Activated naive CD4-positive, alpha-beta T cell treated with anti-CD3 and anti-CD28 coated beads, Interleukin-2, amount 50 U/mL, for 72 hours (primary cell): ENCODE measurements around the gene CEP85. TPM values are rescaled to one million over a fixed set of nuclear protein-coding genes. Genes with fewer than 3 reads are reported as not detected.
"Not testable (repeated sequence)": the region's sequence is repeated elsewhere in the genome, so short reads cannot be mapped to it uniquely, and the experiment has no call there.

Experiments
- ATAC-seq, 2 donors: fragments of 150-1000 bp; cut with Tn5 transposase; 2 replicates each; pipeline ENCODE4 v1.10.0; 2021; ENCODE audit warnings: mild to moderate bottlenecking in 2 of 2, moderate library complexity in 2 of 2
- DNase-seq, 2 donors: peaks; one replicate each; pipeline ENCODE4 v3.0.0; 2021 to 2022; ENCODE audit warnings: low spot score in 2 of 2
- H3K27ac Mint-ChIP-seq, 2 donors: one replicate each; pipeline ENCODE4 v1.8.0; 2022; ENCODE audit warnings: mild to moderate bottlenecking in 2 of 2, mixed read lengths in 2 of 2
- H3K36me3 Mint-ChIP-seq, 2 donors: one replicate each; pipeline ENCODE4 v1.8.0; 2022; ENCODE audit warnings: mixed read lengths in 2 of 2
- H3K9me3 Mint-ChIP-seq, 2 donors: one replicate each; pipeline ENCODE4 v1.8.0; 2022; ENCODE audit warnings: mixed read lengths in 2 of 2
- total RNA-seq, 2 donors: library from RNA; stranded (reverse); gene quantifications; one replicate each; pipeline ENCODE4 v1.2.3, GENCODE V29; 2022

Gene CEP85
- total RNA-seq, 2 donors from 2014 or later = 26.9 to 92.3 TPM

- ATAC-seq (no peak), DNase-seq (no peak)
- no peaks in the 10 kb centered on the region for H3K36me3 Mint-ChIP-seq
- no peaks in the 10 kb centered on the region for H3K9me3 Mint-ChIP-seq
- no peak overlapping the region for H3K27ac Mint-ChIP-seq
Measured at GRCh38 chr1:26215246-26215645, 18.8 kb upstream of the CEP85 start.

- ATAC-seq (no peak), DNase-seq (no peak)
- Mint-ChIP-seq H3K27ac (no peak overlapping the region), H3K36me3 (no peaks in the 10 kb centered on the region), H3K9me3 (no peaks in the 10 kb centered on the region)
Measured at GRCh38 chr1:26218906-26219494, 15.0 kb upstream of the CEP85 start.

GRCh38 chr1:26220199-26220912 lies 13.6 kb upstream of the CEP85 start:
- no peaks in the 10 kb centered on the region for H3K36me3 Mint-ChIP-seq
- no peak for ATAC-seq
- DNase-seq = no peak
- no peak overlapping the region for H3K27ac Mint-ChIP-seq
- H3K9me3 Mint-ChIP-seq = no peaks in the 10 kb centered on the region

- no peak overlapping the region for H3K27ac Mint-ChIP-seq
Measured at GRCh38 chr1:26221094-26221493, 12.9 kb upstream of the CEP85 start.

GRCh38 chr1:26224606-26225005 lies 9.4 kb upstream of the CEP85 start:
- Mint-ChIP-seq H3K36me3 (peaks cover 0 to 6% of the 10 kb centered on the region in 2 donors), H3K27ac (no peak overlapping the region), H3K9me3 (no peaks in the 10 kb centered on the region)
- DNase-seq = peak in 1 of 2 donors; percentile 20
- ATAC-seq = no peak

More at GRCh38 chr1:26221094-26221493, 12.9 kb upstream of the CEP85 start:
- H3K9me3 Mint-ChIP-seq = no peaks in the 10 kb centered on the region
- ATAC-seq = no peak
- no peak for DNase-seq
- H3K36me3 Mint-ChIP-seq = peaks cover 0 to 6% of the 10 kb centered on the region in 2 donors

- DNase-seq = peak; percentile 54 to 63
- H3K27ac Mint-ChIP-seq = peak overlapping the region in 1 of 2 donors; percentile 70
Measured at GRCh38 chr1:26225033-26225831, 8.8 kb upstream of the CEP85 start.

GRCh38 chr1:26230682-26231081 lies 3.3 kb upstream of the CEP85 start:
- not testable (repeated sequence) for DNase-seq, ATAC-seq, H3K9me3 Mint-ChIP-seq, H3K27ac Mint-ChIP-seq
- H3K36me3 Mint-ChIP-seq = peaks cover 8 to 17% of the 10 kb centered on the region in 2 donors

More at GRCh38 chr1:26225033-26225831, 8.8 kb upstream of the CEP85 start:
- Mint-ChIP-seq H3K36me3 (peaks cover 0 to 6% of the 10 kb centered on the region in 2 donors), H3K9me3 (no peaks in the 10 kb centered on the region)
- peak; percentile 86 to 94 for ATAC-seq

GRCh38 chr1:26234644-26235370 lies 807 bp downstream of the CEP85 start:
- DNase-seq = peak in 1 of 2 donors; percentile 16
- Mint-ChIP-seq H3K9me3 (no peaks in the 10 kb centered on the region), H3K27ac (peak overlapping the region; percentile 97 to 99), H3K36me3 (peaks cover 21 to 24% of the 10 kb centered on the region in 2 donors)
- ATAC-seq = no peak

GRCh38 chr1:26237230-26237966 lies 3.4 kb downstream of the CEP85 start:
- no peak for ATAC-seq
- Mint-ChIP-seq H3K9me3 (no peaks in the 10 kb centered on the region), H3K27ac (no peak overlapping the region), H3K36me3 (peaks cover 21 to 24% of the 10 kb centered on the region in 2 donors)
- DNase-seq = no peak

GRCh38 chr1:26239936-26240335 lies 5.9 kb downstream of the CEP85 start:
- ATAC-seq = no peak
- Mint-ChIP-seq H3K27ac (no peak overlapping the region), H3K9me3 (no peaks in the 10 kb centered on the region), H3K36me3 (peaks cover 17 to 19% of the 10 kb centered on the region in 2 donors)
- DNase-seq = no peak

GRCh38 chr1:26252718-26253117 lies 18.7 kb downstream of the CEP85 start:
- peaks cover 0 to 10% of the 10 kb centered on the region in 2 donors for H3K36me3 Mint-ChIP-seq
- H3K27ac Mint-ChIP-seq = no peak overlapping the region
- H3K9me3 Mint-ChIP-seq = no peaks in the 10 kb centered on the region
- ATAC-seq (no peak), DNase-seq (no peak)

- H3K36me3 Mint-ChIP-seq = peaks cover 10 to 18% of the 10 kb centered on the region in 2 donors
- no peak for DNase-seq
- no peak overlapping the region for H3K27ac Mint-ChIP-seq
- ATAC-seq = no peak
- no peaks in the 10 kb centered on the region for H3K9me3 Mint-ChIP-seq
Measured at GRCh38 chr1:26254404-26254803, 20.4 kb downstream of the CEP85 start.

GRCh38 chr1:26257222-26257621 lies 23.2 kb downstream of the CEP85 start:
- Mint-ChIP-seq H3K36me3 (peaks cover 15 to 22% of the 10 kb centered on the region in 2 donors), H3K9me3 (no peaks in the 10 kb centered on the region), H3K27ac (peak overlapping the region in 1 of 2 donors; percentile 26)
- DNase-seq (no peak), ATAC-seq (no peak)

- no peak overlapping the region for H3K27ac Mint-ChIP-seq
- H3K9me3 Mint-ChIP-seq = no peaks in the 10 kb centered on the region
- ATAC-seq = no peak
- peaks cover 18 to 35% of the 10 kb centered on the region in 2 donors for H3K36me3 Mint-ChIP-seq
- no peak for DNase-seq
Measured at GRCh38 chr1:26259005-26259404, 25.0 kb downstream of the CEP85 start.

GRCh38 chr1:26259578-26259977 lies 25.6 kb downstream of the CEP85 start:
- Mint-ChIP-seq H3K9me3 (no peaks in the 10 kb centered on the region), H3K36me3 (peaks cover 18 to 40% of the 10 kb centered on the region in 2 donors), H3K27ac (no peak overlapping the region)
- no peak for DNase-seq
- ATAC-seq = no peak

- Mint-ChIP-seq H3K27ac (peak overlapping the region in 1 of 2 donors; percentile 50), H3K36me3 (peaks cover 28 to 39% of the 10 kb centered on the region in 2 donors), H3K9me3 (no peaks in the 10 kb centered on the region)
- DNase-seq (no peak), ATAC-seq (no peak)
Measured at GRCh38 chr1:26263212-26263611, 29.2 kb downstream of the CEP85 start.
